Heart left ventricle (tissue), 16 donors: ENCODE measurements around the gene SYNDIG1. TPM values are rescaled to one million over a fixed set of nuclear protein-coding genes. Genes with fewer than 3 reads are reported as not detected.

Experiments
- ATAC-seq, 4 donors: fragments of 200-7000 bp; cut with Tn5 transposase; one replicate each; pipeline ENCODE4 v1.9.1; 2020 to 2022; ENCODE audit warnings: moderate library complexity in 4 of 4, mild to moderate bottlenecking in 3 of 4, moderate number of reproducible peaks in 1 of 4
- DNase-seq, 5 donors: peaks; one replicate each; pipeline ENCODE4 v3.0.0-alpha.2; 2020
- H3K27ac ChIP-seq, 12 donors: fragments of 200-600 bp; sonication (generic) in 4 of 12; one replicate each; pipeline versions ENCODE4 v1.5.0 to v1.8.0; 2016 to 2022; ENCODE audit warnings: mild to moderate bottlenecking in 2 of 12
- H3K27me3 ChIP-seq, 9 donors: fragments of 200-600 bp; sonication (generic) in 2 of 9; one replicate each; pipeline versions ENCODE4 v1.5.1 to v1.8.0; 2016 to 2022; ENCODE audit warnings: mild to moderate bottlenecking in 3 of 9
- H3K36me3 ChIP-seq, 9 donors: fragments of 200-600 bp; sonication (generic) in 2 of 9; one replicate each; pipeline versions ENCODE4 v1.5.0 to v1.8.0; 2018 to 2022; ENCODE audit warnings: mild to moderate bottlenecking in 2 of 9
- H3K4me1 ChIP-seq, 12 donors: fragments of 200-600 bp; sonication (generic) in 4 of 12; one replicate each; pipeline versions ENCODE4 v1.5.0 to v1.8.0; 2016 to 2022; ENCODE audit warnings: mild to moderate bottlenecking in 3 of 12
- H3K4me3 ChIP-seq, 12 donors: fragments of 200-600 bp; sonication (generic) in 4 of 12; one replicate each; pipeline versions ENCODE4 v1.5.0 to v1.8.0; 2017 to 2022; ENCODE audit warnings: mild to moderate bottlenecking in 9 of 12, moderate library complexity in 4 of 12
- H3K9me3 ChIP-seq, 12 donors: fragments of 200-600 bp; sonication (generic) in 4 of 12; one replicate each; pipeline versions ENCODE4 v1.5.0 to v1.8.0; 2016 to 2022; ENCODE audit warnings: mild to moderate bottlenecking in 1 of 12
- POLR2A ChIP-seq, 2 donors: fragments of 450-650 bp; IDR thresholded peaks; one replicate each; pipeline ENCODE4 v1.6.1; 2017; ENCODE audit warnings: antibody characterized with exemption in 2 of 2, mild to moderate bottlenecking in 2 of 2, moderate library complexity in 2 of 2
- WGBS, 4 donors: extraction: QIAGEN DNeasy Blood & Tissue Kit in 2 of 4; methylation state at CpG; one replicate each; pipeline versions ENCODE4 v1.1.5 to v1.1.7; 2013 to 2018; 5-methylcytosine and 5-hydroxymethylcytosine counted together
- intact Hi-C, 10 donors: fragments of 100-400 bp; cut with DNase I; formaldehyde crosslinking; loops; one replicate each; pipeline versions ENCODE4 v1.11.1 to v1.14.2; 2022
- polyA plus RNA-seq, 2 donors: library from polyadenylated mRNA; stranded (reverse); fragments of 200-250 nt; gene quantifications; one replicate each; pipeline ENCODE4 v1.2.3, GENCODE V29; 2013
- total RNA-seq, 9 donors: library from RNA; depleted of rRNA in 2 of 9; stranded (reverse); fragments of >200 nt in 2 of 9; fragmentation: NEBNext Ultra II Directional in 3 of 9; extraction: Animal tissue kit (Norgen Biotek cat#: 25700) in 3 of 9; gene quantifications; one replicate each; pipeline versions ENCODE4 v1.1.0 to v1.2.4, GENCODE V29; 2016 to 2023
- TF ChIP-seq, protein P1 (sequence below), 12 donors: fragments of 200-600 bp; sonication (generic) in 4 of 12; IDR thresholded peaks; one replicate each; pipeline versions ENCODE4 v1.5.0 to v1.8.0; 2018 to 2022; ENCODE audit warnings: antibody characterized with exemption in 12 of 12, mild to moderate bottlenecking in 5 of 12
- donor health status: ischemic (EF 13 %, LVEDD 7.1; RV severe dilation, severe dysfunction).
- donor health status: healthy with polysubstance abuse.
- donor health status: DM: no; HTN: yes; CAD: no.
- donor health status: DM: no; HTN: no; CAD: no.
- donor health status: ischemic (EF 25% LVEDD 6.9; RV normal size, moderate dysfunction).
- donor health status: ischemic (EF 25% LVEDD 5.7; RV mildly dilated, moderate dysfunction).
- donor health status: healthy.
- donor health status: DM: yes; HTN: yes; CAD: no.
- donor health status: ischemic (EF 35%, LVEDD 5.7; RV mildly dilated, moderate dysfunction).
- donor health status: nonischemic (EF 11% LVEDD 7.7; RV severe dilation, severe dysfunction).
- donor health status: DM: yes; HTN: yes; CAD: no.
- donor health status: PGD.
- donor health status: ischemic (EF 29% LVEDD 5.4; RV normal size, mild dysfunction).
- donor health status: nonischemic (EF 23%, LVEDD 6.1; RV moderate dilation, normal function).

Gene SYNDIG1
- total and polyA plus RNA-seq, 11 donors, result 8.4 to 41.8 (median 23.0) TPM

DNA sequence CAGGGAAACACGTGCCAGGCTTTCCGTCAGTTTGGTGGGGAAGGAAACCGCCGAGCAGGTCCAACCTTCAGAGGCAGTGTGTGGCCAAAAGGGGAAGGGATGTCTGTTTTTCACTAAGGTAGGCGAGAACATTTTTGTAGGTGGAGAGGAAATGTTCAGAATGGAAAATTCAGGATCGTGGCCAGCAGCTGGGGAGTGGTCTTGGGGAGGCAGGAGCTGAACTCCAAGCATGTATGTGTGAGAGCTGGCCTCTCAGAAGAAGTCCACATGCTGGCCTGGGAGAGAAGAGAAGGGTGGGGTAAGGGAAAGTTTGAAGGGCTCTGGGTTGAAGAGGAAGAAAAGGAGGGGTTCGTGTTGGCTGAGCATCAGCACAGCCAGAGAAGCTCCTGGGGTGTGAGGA lies 74.9 kb downstream of the SYNDIG1 start:
- TF ChIP-seq POLR2A (IDR thresholded peaks at IDR 0.05), result no peak
- TF ChIP-seq, protein P1, sequence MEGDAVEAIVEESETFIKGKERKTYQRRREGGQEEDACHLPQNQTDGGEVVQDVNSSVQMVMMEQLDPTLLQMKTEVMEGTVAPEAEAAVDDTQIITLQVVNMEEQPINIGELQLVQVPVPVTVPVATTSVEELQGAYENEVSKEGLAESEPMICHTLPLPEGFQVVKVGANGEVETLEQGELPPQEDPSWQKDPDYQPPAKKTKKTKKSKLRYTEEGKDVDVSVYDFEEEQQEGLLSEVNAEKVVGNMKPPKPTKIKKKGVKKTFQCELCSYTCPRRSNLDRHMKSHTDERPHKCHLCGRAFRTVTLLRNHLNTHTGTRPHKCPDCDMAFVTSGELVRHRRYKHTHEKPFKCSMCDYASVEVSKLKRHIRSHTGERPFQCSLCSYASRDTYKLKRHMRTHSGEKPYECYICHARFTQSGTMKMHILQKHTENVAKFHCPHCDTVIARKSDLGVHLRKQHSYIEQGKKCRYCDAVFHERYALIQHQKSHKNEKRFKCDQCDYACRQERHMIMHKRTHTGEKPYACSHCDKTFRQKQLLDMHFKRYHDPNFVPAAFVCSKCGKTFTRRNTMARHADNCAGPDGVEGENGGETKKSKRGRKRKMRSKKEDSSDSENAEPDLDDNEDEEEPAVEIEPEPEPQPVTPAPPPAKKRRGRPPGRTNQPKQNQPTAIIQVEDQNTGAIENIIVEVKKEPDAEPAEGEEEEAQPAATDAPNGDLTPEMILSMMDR (IDR thresholded peaks at IDR 0.05), result no peak
- intact Hi-C loops, result no loop called here
- DNase-seq (no peak), ATAC-seq (no peak)
- Histone ChIP-seq H3K36me3 (peaks cover 0 to 2% (median 0%) of the 10 kb centered on the region in 9 donors), H3K4me1 (peaks cover 0 to 6% (median 0%) of the 10 kb centered on the region in 12 donors), H3K4me3 (no peak overlapping the region), H3K27me3 (no peaks in the 10 kb centered on the region), H3K27ac (no peak overlapping the region), H3K9me3 (peaks cover 0 to 11% (median 0%) of the 10 kb centered on the region in 12 donors)
- 66 to 71% (median 69%) methylated on average over 7 of the region's 7 CpGs for WGBS, 4 donors

GRCh38 chr20:24545168-24545567 lies 75.7 kb downstream of the SYNDIG1 start:
- peak overlapping the region in 1 of 12 donors; percentile 11 for H3K27ac ChIP-seq
- intact Hi-C loops, result no loop called here
- H3K36me3 ChIP-seq, result peaks cover 0 to 2% (median 0%) of the 10 kb centered on the region in 9 donors
- no peak for TF ChIP-seq POLR2A (IDR thresholded peaks at IDR 0.05)
- TF ChIP-seq, protein P1 (IDR thresholded peaks at IDR 0.05), result no peak
- H3K4me1 ChIP-seq, result peaks cover 0 to 6% (median 0%) of the 10 kb centered on the region in 12 donors
- no peak overlapping the region for H3K4me3 ChIP-seq
- 50 to 68% (median 58%) methylated on average over 11 of the region's 11 CpGs for WGBS, 4 donors
- H3K27me3 ChIP-seq, result no peaks in the 10 kb centered on the region
- H3K9me3 ChIP-seq, result peaks cover 0 to 11% (median 0%) of the 10 kb centered on the region in 12 donors
- DNase-seq, result peak in 3 of 5 donors; percentile 26 to 62 (median 49)
- ATAC-seq, result peak in 3 of 4 donors; percentile 56 to 88 (median 57)

DNA sequence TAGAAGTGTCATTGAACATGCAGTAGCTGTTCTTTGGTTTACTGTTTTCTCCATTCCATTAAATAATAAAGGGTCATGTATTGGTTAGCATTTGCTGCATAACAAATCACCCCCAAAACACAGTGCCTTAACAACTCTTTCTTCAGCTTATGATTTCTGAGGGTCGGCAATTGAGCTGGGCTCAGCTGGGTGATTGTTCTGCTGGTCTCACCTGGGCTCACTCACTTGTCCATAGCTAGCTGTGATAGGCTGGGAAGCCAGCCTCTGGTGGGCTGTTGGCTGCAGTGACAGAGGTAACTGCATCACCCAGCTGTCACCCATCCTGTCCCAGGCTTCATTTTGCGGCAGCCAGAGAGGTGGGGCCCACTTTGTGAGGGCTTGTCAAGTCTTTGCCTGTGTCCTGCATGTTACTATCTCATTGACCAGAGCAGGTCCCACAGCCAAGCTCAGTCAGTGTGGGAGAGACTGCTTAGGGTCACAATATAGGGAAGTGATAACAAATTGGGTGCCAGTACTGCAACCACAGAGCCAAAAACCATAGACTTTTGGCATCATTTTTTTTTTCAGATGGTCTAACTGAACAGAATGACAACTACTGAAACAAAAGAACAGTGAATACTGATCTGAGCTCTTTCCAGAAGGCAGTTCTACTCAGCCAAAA lies 76.9 kb downstream of the SYNDIG1 start:
- intact Hi-C loops, result no loop called here
- peaks cover 0 to 2% (median 0%) of the 10 kb centered on the region in 9 donors for H3K36me3 ChIP-seq
- no peak for ATAC-seq
- peaks cover 0 to 11% (median 0%) of the 10 kb centered on the region in 12 donors for H3K9me3 ChIP-seq
- H3K27me3 ChIP-seq, result no peaks in the 10 kb centered on the region
- TF ChIP-seq, protein P1 (IDR thresholded peaks at IDR 0.05), result no peak
- TF ChIP-seq POLR2A (IDR thresholded peaks at IDR 0.05), result no peak
- H3K4me3 ChIP-seq, result no peak overlapping the region
- H3K4me1 ChIP-seq, result peaks cover 0 to 6% (median 0%) of the 10 kb centered on the region in 12 donors
- DNase-seq, result no peak
- 82 to 97% (median 91%) methylated on average over 2 of the region's 2 CpGs for WGBS, 4 donors
- H3K27ac ChIP-seq, result no peak overlapping the region

- WGBS, 4 donors, result 77 to 82% (median 79%) methylated on average over 10 of the region's 10 CpGs
- Histone ChIP-seq H3K27ac (no peak overlapping the region), H3K9me3 (peaks cover 0 to 11% (median 0%) of the 10 kb centered on the region in 12 donors), H3K27me3 (no peaks in the 10 kb centered on the region), H3K4me3 (no peak overlapping the region), H3K36me3 (peaks cover 0 to 2% (median 0%) of the 10 kb centered on the region in 9 donors), H3K4me1 (peaks cover 0 to 6% (median 0%) of the 10 kb centered on the region in 12 donors)
- no peak for DNase-seq
- peak in 1 of 4 donors; percentile 10 for ATAC-seq
- TF ChIP-seq, protein P1 (IDR thresholded peaks at IDR 0.05), result no peak
- no peak for TF ChIP-seq POLR2A (IDR thresholded peaks at IDR 0.05)
- intact Hi-C loops, result no loop called here
Measured at GRCh38 chr20:24547967-24548366, 78.5 kb downstream of the SYNDIG1 start.
